GM12873 (cell line): ENCODE data around the gene SLC9A3.

Source experiments
- TF ChIP-seq, protein P1 (sequence below): IDR thresholded peaks from 2 replicates; pipeline ENCODE4 v1.5.1; 2012; ENCODE audit warnings: low read depth, mild to moderate bottlenecking, moderate library complexity, low read length, control low read depth; ENCODE audit not compliant: insufficient read depth; ENCODE audit errors: missing control alignments

SLC9A3 gene

DNA sequence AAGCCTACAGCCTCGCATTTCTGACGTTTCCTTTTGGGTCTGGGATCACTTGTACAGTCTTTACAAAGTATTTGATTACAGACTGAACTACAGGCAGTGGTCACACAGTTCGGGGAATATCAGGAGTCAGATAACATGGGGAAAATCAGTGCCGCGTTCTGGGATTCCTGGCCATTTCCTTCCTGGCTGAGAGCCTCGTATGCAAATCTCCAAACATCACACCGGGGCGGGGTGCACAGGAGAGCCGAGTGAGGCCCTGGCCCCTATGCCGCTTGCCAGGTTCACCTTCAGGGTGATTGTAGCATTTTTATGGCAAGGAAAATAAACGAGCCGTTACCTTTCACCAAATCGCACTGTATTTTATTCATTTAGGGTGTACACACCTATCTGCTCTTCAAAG, 29.6 kb upstream of the SLC9A3 start:
- TF ChIP-seq, protein P1, sequence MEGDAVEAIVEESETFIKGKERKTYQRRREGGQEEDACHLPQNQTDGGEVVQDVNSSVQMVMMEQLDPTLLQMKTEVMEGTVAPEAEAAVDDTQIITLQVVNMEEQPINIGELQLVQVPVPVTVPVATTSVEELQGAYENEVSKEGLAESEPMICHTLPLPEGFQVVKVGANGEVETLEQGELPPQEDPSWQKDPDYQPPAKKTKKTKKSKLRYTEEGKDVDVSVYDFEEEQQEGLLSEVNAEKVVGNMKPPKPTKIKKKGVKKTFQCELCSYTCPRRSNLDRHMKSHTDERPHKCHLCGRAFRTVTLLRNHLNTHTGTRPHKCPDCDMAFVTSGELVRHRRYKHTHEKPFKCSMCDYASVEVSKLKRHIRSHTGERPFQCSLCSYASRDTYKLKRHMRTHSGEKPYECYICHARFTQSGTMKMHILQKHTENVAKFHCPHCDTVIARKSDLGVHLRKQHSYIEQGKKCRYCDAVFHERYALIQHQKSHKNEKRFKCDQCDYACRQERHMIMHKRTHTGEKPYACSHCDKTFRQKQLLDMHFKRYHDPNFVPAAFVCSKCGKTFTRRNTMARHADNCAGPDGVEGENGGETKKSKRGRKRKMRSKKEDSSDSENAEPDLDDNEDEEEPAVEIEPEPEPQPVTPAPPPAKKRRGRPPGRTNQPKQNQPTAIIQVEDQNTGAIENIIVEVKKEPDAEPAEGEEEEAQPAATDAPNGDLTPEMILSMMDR, result no peak

DNA sequence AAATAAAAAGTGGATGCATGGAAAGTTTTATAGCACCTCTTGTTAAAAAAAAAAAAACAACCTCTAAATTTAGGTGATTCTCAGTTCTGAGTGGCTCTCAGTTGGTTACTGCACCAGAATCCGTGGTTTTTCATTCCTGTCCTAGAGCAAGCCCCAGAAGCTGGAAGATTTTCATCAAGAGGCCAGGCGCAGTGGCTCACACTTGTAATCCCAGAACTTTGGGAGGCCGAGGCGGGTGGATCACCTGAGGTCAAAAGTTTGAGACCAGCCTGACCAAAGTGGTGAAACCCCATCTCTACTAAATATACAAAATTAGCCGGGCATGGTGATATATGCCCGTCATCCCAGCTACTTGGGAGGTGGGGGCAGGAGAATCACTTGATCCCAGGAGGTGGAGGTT, 27.2 kb upstream of the SLC9A3 start:
- TF ChIP-seq, protein P1, result no peak

DNA sequence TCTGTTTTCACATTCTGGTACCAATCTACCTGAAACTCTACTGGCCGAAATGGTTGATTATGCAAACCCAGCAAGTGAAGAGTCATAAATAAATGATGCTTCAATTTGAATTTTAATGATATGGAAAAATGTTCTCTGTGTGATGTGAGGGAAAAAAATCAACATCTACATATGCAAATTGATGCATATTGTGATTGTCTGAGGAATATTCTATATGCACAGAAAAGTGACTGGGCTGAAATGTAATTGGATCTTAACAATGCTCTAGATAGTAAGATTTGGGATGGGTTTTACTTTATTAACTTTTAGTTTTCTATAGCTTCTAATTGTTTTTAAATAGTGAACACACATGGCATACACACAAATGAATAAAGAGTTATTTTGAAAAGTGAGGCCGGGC, 25.0 kb upstream of the SLC9A3 start:
- TF ChIP-seq, protein P1, result no peak

DNA sequence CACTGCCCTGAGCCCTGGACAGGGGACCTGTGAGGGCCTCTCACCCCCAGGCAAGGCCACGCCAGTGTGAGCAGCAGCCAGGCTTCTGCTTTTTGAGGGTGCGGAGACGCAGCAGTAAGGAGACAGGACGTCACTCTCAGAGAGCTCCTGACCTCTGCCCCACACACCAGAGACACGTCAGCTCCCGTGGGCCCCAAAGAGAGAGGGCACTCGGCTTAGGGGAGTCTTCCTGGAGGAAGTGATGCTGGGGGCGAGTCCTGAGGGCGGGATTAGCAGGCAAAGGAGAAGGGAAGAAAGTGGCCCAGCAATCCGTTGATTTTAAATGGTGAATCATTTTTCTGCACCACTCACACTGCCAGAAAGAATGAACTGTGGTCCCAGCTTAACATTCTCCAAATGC, 24.0 kb upstream of the SLC9A3 start:
- TF ChIP-seq, protein P1, result no peak

DNA sequence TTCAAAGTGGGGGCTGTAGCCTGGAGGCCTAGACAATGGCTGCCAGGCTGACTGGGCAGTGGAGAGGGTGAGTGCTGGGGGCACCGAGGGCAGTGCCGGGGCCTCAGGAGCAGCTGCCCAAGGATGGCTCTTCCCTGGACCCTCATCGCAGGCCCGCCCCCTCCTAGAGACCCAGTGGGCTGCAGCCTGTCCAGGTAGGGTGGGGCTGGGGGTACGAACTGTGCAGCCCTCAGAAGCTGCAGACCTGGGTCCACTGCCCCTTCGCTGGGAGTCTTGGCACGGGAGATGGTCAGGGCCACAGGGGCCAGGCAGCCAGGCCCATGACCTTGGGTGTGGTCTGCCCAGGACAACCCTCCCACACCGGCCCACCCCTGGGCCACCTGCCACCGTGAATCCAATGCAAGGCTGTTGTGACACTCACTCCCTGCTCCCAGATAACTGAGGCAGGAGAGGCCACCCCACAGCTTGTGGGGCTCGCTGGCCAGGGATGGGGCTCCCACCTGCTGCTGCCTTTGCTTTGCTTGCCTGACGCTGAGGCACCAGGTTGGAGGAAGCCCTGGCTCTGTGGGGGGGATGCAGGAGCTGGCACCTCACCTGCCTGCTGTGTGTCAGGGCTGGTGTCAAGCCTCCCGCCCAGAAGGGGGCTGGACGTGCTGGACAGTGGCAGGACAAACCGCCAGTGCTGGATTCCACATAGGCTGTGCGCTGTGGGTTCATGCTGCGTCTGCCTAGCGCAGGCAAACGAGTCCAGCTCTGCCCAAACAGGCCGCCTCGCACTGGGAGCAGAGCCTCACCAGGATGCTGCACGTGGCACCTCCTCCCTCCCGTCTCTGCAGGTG, 23.1 kb upstream of the SLC9A3 start:
- TF ChIP-seq, protein P1, result no peak

DNA sequence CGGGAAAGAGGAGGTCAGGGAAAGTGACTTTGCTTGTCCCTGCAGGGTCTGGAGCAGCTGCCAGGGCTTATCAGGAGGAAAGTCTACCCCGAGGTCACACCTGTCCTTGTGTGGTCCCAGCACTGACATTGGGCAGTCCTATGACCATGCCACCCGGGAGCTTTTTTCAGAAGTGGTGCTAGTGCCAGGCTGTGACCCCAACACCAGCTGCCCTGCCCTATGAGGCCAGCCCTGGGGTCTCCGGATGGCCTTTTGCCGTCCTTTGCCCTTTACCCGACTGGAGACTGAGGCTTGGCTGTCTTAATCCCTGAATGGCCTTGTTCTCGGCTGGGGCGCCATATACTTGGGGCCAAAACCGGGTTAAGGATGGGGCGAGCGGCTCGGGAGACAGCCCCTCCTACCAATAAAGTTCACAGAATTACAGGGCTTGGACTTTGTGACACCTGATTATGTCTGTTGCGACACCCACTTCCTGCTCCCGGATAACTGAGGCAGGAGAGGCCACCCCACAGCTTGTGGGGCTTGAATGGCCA, 22.2 kb upstream of the SLC9A3 start:
- TF ChIP-seq, protein P1, result no peak

DNA sequence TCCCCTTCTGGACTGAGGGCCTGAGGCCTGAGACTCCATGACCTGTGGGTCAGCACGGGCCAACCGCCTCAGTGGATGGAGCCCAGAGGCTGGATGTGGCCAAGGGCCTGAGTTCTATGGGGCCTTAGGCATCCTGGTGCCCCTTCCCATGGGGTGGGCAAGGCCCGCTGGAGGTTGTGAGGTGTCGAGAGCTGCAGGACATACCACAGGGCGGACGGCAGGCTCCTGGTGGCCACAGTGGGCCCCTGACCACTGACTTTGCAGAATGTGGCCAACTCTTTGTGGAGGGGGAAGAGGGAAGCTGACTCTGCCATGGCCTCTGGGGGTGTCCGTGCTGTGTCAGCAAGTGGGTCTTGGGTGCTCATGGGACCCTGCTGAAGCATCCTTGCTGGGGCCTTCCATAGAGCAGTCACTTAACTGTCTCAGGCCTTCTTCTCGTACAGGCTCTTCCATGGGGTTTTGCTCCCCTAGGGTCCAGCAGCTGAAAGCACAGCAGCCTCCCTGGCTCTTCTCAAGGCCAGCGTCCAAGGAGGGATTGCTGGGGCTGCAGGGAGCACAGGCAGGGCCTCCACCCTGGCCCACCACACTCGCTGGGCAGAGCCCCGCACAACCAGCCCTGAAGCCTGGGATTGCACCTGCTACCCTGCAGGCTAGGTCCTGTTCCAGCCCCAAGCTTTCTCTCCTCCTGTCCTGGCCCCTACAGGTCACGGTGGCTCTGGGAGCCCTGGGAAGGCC, 21.6 kb upstream of the SLC9A3 start:
- TF ChIP-seq, protein P1, result no peak
